HL-60 (cell line): ENCODE data around the gene EPHB2.

Experiments
- GABPA ChIP-seq: IDR thresholded peaks from 2 replicates; pipeline ENCODE4 v1.6.1; 2012; ENCODE audit warnings: low read depth
- POLR2AphosphoS5 ChIP-seq: IDR thresholded peaks from 2 replicates; pipeline ENCODE4 v1.6.1; 2012; ENCODE audit warnings: low read depth
- TF ChIP-seq, protein P1 (sequence below): IDR thresholded peaks from one replicate; pipeline ENCODE4 v1.5.1; 2011; ENCODE audit warnings: low read length, control low read depth, inconsistent platforms; ENCODE audit not compliant: insufficient read depth
- TF ChIP-seq, protein P2 (sequence below): IDR thresholded peaks from 2 replicates; pipeline ENCODE4 v1.6.1; 2012; ENCODE audit warnings: low read depth; ENCODE audit not compliant: insufficient replicate concordance

DNA sequence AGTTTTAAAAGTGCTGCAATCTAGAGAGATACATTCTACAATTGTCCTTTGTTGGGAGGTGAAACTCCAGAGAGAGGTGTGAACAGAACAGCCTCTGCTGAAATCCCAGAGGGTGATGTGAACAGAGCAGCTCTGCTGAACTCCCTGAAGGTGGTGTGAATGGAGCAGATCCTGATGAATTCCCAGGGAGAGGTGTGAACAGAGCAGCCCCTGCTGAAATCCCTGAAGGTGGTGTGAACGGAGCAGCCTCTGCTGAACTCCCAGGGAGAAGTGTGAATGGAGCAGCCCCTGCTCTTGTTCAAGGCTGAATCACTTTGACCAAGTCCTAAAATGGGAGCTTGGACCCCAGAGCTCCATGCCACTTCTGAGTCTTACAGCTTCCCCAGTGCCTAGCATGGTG is 167.3 kb downstream of the EPHB2 start:
- TF ChIP-seq, protein P1, sequence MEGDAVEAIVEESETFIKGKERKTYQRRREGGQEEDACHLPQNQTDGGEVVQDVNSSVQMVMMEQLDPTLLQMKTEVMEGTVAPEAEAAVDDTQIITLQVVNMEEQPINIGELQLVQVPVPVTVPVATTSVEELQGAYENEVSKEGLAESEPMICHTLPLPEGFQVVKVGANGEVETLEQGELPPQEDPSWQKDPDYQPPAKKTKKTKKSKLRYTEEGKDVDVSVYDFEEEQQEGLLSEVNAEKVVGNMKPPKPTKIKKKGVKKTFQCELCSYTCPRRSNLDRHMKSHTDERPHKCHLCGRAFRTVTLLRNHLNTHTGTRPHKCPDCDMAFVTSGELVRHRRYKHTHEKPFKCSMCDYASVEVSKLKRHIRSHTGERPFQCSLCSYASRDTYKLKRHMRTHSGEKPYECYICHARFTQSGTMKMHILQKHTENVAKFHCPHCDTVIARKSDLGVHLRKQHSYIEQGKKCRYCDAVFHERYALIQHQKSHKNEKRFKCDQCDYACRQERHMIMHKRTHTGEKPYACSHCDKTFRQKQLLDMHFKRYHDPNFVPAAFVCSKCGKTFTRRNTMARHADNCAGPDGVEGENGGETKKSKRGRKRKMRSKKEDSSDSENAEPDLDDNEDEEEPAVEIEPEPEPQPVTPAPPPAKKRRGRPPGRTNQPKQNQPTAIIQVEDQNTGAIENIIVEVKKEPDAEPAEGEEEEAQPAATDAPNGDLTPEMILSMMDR, result no peak
- TF ChIP-seq POLR2AphosphoS5, result no peak
- no peak for TF ChIP-seq GABPA
- TF ChIP-seq, protein P2, sequence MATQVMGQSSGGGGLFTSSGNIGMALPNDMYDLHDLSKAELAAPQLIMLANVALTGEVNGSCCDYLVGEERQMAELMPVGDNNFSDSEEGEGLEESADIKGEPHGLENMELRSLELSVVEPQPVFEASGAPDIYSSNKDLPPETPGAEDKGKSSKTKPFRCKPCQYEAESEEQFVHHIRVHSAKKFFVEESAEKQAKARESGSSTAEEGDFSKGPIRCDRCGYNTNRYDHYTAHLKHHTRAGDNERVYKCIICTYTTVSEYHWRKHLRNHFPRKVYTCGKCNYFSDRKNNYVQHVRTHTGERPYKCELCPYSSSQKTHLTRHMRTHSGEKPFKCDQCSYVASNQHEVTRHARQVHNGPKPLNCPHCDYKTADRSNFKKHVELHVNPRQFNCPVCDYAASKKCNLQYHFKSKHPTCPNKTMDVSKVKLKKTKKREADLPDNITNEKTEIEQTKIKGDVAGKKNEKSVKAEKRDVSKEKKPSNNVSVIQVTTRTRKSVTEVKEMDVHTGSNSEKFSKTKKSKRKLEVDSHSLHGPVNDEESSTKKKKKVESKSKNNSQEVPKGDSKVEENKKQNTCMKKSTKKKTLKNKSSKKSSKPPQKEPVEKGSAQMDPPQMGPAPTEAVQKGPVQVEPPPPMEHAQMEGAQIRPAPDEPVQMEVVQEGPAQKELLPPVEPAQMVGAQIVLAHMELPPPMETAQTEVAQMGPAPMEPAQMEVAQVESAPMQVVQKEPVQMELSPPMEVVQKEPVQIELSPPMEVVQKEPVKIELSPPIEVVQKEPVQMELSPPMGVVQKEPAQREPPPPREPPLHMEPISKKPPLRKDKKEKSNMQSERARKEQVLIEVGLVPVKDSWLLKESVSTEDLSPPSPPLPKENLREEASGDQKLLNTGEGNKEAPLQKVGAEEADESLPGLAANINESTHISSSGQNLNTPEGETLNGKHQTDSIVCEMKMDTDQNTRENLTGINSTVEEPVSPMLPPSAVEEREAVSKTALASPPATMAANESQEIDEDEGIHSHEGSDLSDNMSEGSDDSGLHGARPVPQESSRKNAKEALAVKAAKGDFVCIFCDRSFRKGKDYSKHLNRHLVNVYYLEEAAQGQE, result no peak
